K562 (cell line): ENCODE measurements around the gene DGCR8. TPM values are rescaled to one million over a fixed set of nuclear protein-coding genes. Genes with fewer than 3 reads are reported as not detected.

Experiments
- BRD4 ChIP-seq: fragments of 200-600 bp; sonication (generic); IDR thresholded peaks from 2 replicates; pipeline ENCODE4 v1.6.1; 2017; ENCODE audit warnings: inconsistent platforms
- CHD1 ChIP-seq: fragments of 200-600 bp; sonication (generic); IDR thresholded peaks from one replicate; pipeline ENCODE4 v1.6.1; 2012; ENCODE audit warnings: mild to moderate bottlenecking, moderate library complexity, low read length, inconsistent platforms
- GABPA ChIP-seq: fragments of 200-800 bp; sonication (Bioruptor generic); conservative IDR thresholded peaks from 2 replicates; pipeline ENCODE4 v1.6.1; 2016; ENCODE audit warnings: low read depth, missing genetic modification characterization, missing compliant biosample characterization
- MTA2 ChIP-seq: fragments of 450-650 bp; IDR thresholded peaks from 2 replicates; pipeline ENCODE4 v1.6.1; 2016; ENCODE audit warnings: low read depth
- NCOA4 ChIP-seq: fragments of 450-650 bp; IDR thresholded peaks from 2 replicates; pipeline ENCODE4 v1.6.1; 2018; ENCODE audit warnings: mild to moderate bottlenecking; ENCODE audit not compliant: partially characterized antibody
- POLR2G ChIP-seq: fragments of 200-400 bp; formaldehyde crosslinking; IDR thresholded peaks from 2 replicates; pipeline ENCODE4 v1.6.1; 2017; ENCODE audit warnings: low read depth, mild to moderate bottlenecking, antibody characterized with exemption, low read length, moderate library complexity
- SETDB1 ChIP-seq: IDR thresholded peaks from one replicate; pipeline ENCODE4 v1.6.1; 2012; ENCODE audit warnings: low read length, control low read depth, inconsistent platforms
- SMAD2 ChIP-seq: fragments of 150-350 bp; IDR thresholded peaks from 2 replicates; pipeline ENCODE4 v1.6.1; 2014; ENCODE audit warnings: low read depth, mild to moderate bottlenecking, low read length
- SUPT5H ChIP-seq: fragments of 450-650 bp; IDR thresholded peaks from 2 replicates; pipeline ENCODE4 v1.6.1; 2016
- ZNF197 ChIP-seq: fragments of 200-800 bp; sonication (Bioruptor generic); IDR thresholded peaks from 2 replicates; pipeline ENCODE4 v1.6.1; 2016; ENCODE audit warnings: low read depth, missing genetic modification characterization, missing compliant biosample characterization
- ZNF384 ChIP-seq: IDR thresholded peaks from 2 replicates; pipeline ENCODE4 v1.6.1; 2012; ENCODE audit warnings: low read depth, low read length, improper control_type of control experiment
- ZNF444 ChIP-seq: fragments of 250-450 bp; sonication (Bioruptor Pico); IDR thresholded peaks from 2 replicates; pipeline ENCODE4 v1.4.0; 2020; ENCODE audit warnings: mild to moderate bottlenecking, moderate library complexity
- polyA plus RNA-seq, 8 experiments: library from polyadenylated mRNA; depleted of rRNA in 4 of 8; stranded (reverse) in 5 of 8; unstranded in 3 of 8; fragments of >200 nt; fragmentation: Nextera tagmentation in 2 of 8; fragmentation: Illumina TruSeq in 1 of 8; extraction: Ambion mirVana in 2 of 8; extraction: Trizol in 1 of 8; gene quantifications; 2 replicates each; pipeline versions ENCODE4 v1.2.1 to v1.2.3, GENCODE V29; 2011 to 2014; ENCODE audit warnings: inconsistent platforms in 1 of 8, missing spikeins in 1 of 8
- total RNA-seq, 7 experiments: library from RNA; depleted of rRNA in 6 of 7; stranded (reverse); fragments of >200 nt in 6 of 7; fragmentation: Illumina TruSeq in 2 of 7; extraction: Trizol in 2 of 7; gene quantifications; 2 replicates each; pipeline versions ENCODE4 v1.2.1 to v1.2.3, GENCODE V29; 2011 to 2021; ENCODE audit warnings: low replicate concordance in 1 of 7
- TF ChIP-seq, protein P1 (sequence below): fragments of 450-650 bp; formaldehyde crosslinking; IDR thresholded peaks from 2 replicates; pipeline ENCODE4 v1.4.0; 2020; ENCODE audit warnings: mild to moderate bottlenecking
- TF ChIP-seq, protein P2 (sequence below): fragments of 200-600 bp; sonication (generic); IDR thresholded peaks from one replicate; pipeline ENCODE4 v1.6.1; 2012; ENCODE audit warnings: mild to moderate bottlenecking, low read depth, low read length, inconsistent platforms

The DGCR8 gene
- total and polyA plus RNA-seq, 9 of the 15 experiments (the other 6 are each of a cell fraction or from before 2014, with no cell fraction given), result 5.9 to 144 (median 80.1) TPM

DNA sequence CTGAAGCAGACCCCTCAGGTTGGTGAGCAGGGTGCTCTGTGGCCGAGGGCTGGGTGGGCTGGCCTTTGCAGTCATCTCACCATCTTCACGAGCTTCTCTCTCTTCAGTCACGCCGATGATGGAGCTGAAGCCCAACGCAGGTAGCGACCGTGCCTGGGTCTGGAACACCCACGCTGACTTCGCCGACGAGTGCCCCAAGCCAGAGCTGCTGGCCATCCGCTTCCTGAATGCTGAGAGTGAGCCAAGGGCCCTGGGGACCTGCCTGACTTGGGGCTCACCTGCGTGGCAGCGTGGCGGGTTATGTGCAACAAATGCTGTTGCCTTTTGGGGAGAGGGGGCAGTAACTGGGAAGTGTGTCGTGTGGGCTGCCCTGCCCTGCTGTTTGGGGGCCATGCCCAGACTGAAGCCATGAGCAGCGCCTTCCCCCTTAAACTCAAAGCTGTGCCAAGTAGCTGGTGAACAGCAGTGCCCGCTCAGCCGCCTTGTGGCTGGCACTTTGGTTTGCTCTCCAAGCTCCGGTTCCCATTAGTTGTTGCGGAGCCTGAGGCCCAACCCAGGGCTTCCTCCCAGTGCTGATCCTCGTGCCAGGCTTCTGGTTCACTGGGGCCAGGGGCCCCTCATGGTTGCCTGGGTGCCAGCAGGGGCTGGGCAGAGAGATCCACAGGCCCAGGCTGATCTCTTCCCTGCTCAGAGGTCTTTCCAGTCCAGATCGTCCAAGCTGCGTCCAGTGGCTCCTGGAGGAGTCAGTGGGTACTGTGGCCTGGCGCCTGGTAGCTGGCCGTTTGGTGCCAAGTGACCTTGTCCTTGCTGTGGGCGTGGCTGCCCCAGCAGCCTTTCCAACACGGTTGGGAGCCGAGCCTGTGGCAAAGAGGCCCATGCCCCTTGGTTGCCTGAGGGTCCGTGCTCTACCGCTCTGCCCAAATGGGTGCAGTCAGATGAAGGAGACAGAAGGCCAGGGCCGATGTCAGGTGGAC, 45.4 kb downstream of the DGCR8 start (continued):
- TF ChIP-seq MTA2, result no peak
- no peak for TF ChIP-seq NCOA4
- TF ChIP-seq, protein P1, sequence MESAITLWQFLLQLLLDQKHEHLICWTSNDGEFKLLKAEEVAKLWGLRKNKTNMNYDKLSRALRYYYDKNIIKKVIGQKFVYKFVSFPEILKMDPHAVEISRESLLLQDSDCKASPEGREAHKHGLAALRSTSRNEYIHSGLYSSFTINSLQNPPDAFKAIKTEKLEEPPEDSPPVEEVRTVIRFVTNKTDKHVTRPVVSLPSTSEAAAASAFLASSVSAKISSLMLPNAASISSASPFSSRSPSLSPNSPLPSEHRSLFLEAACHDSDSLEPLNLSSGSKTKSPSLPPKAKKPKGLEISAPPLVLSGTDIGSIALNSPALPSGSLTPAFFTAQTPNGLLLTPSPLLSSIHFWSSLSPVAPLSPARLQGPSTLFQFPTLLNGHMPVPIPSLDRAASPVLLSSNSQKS (CRISPR knock-in tag), result no peak
- TF ChIP-seq ZNF197 (CRISPR knock-in tag), result no peak
- TF ChIP-seq POLR2G, result peak; percentile 81
- TF ChIP-seq GABPA, result no peak
- TF ChIP-seq CHD1, result peak; percentile 16
- TF ChIP-seq BRD4, result no peak
- TF ChIP-seq, protein P2, sequence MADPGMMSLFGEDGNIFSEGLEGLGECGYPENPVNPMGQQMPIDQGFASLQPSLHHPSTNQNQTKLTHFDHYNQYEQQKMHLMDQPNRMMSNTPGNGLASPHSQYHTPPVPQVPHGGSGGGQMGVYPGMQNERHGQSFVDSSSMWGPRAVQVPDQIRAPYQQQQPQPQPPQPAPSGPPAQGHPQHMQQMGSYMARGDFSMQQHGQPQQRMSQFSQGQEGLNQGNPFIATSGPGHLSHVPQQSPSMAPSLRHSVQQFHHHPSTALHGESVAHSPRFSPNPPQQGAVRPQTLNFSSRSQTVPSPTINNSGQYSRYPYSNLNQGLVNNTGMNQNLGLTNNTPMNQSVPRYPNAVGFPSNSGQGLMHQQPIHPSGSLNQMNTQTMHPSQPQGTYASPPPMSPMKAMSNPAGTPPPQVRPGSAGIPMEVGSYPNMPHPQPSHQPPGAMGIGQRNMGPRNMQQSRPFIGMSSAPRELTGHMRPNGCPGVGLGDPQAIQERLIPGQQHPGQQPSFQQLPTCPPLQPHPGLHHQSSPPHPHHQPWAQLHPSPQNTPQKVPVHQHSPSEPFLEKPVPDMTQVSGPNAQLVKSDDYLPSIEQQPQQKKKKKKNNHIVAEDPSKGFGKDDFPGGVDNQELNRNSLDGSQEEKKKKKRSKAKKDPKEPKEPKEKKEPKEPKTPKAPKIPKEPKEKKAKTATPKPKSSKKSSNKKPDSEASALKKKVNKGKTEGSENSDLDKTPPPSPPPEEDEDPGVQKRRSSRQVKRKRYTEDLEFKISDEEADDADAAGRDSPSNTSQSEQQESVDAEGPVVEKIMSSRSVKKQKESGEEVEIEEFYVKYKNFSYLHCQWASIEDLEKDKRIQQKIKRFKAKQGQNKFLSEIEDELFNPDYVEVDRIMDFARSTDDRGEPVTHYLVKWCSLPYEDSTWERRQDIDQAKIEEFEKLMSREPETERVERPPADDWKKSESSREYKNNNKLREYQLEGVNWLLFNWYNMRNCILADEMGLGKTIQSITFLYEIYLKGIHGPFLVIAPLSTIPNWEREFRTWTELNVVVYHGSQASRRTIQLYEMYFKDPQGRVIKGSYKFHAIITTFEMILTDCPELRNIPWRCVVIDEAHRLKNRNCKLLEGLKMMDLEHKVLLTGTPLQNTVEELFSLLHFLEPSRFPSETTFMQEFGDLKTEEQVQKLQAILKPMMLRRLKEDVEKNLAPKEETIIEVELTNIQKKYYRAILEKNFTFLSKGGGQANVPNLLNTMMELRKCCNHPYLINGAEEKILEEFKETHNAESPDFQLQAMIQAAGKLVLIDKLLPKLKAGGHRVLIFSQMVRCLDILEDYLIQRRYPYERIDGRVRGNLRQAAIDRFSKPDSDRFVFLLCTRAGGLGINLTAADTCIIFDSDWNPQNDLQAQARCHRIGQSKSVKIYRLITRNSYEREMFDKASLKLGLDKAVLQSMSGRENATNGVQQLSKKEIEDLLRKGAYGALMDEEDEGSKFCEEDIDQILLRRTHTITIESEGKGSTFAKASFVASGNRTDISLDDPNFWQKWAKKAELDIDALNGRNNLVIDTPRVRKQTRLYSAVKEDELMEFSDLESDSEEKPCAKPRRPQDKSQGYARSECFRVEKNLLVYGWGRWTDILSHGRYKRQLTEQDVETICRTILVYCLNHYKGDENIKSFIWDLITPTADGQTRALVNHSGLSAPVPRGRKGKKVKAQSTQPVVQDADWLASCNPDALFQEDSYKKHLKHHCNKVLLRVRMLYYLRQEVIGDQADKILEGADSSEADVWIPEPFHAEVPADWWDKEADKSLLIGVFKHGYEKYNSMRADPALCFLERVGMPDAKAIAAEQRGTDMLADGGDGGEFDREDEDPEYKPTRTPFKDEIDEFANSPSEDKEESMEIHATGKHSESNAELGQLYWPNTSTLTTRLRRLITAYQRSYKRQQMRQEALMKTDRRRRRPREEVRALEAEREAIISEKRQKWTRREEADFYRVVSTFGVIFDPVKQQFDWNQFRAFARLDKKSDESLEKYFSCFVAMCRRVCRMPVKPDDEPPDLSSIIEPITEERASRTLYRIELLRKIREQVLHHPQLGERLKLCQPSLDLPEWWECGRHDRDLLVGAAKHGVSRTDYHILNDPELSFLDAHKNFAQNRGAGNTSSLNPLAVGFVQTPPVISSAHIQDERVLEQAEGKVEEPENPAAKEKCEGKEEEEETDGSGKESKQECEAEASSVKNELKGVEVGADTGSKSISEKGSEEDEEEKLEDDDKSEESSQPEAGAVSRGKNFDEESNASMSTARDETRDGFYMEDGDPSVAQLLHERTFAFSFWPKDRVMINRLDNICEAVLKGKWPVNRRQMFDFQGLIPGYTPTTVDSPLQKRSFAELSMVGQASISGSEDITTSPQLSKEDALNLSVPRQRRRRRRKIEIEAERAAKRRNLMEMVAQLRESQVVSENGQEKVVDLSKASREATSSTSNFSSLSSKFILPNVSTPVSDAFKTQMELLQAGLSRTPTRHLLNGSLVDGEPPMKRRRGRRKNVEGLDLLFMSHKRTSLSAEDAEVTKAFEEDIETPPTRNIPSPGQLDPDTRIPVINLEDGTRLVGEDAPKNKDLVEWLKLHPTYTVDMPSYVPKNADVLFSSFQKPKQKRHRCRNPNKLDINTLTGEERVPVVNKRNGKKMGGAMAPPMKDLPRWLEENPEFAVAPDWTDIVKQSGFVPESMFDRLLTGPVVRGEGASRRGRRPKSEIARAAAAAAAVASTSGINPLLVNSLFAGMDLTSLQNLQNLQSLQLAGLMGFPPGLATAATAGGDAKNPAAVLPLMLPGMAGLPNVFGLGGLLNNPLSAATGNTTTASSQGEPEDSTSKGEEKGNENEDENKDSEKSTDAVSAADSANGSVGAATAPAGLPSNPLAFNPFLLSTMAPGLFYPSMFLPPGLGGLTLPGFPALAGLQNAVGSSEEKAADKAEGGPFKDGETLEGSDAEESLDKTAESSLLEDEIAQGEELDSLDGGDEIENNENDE, result peak; percentile 60
- no peak for TF ChIP-seq SMAD2
- TF ChIP-seq ZNF444, result no peak
- peak; percentile 20; the same call in 1 of the 2 replicates for TF ChIP-seq SUPT5H
- no peak for TF ChIP-seq ZNF384
- TF ChIP-seq SETDB1, result peak; percentile 9
